Testis (tissue), 3 donors: ENCODE measurements around the gene CLASRP. TPM values are rescaled to one million over a fixed set of nuclear protein-coding genes. Genes with fewer than 3 reads are reported as not detected.

Experiments used
- DNase-seq: peaks from one replicate; pipeline ENCODE4 v3.0.0-alpha.2; 2019
- H3K27ac ChIP-seq, 2 donors: fragments of 200-600 bp; sonication (generic); one replicate each; pipeline ENCODE4 v1.5.1; 2019
- H3K27me3 ChIP-seq: fragments of 200-600 bp; sonication (generic); one replicate; pipeline ENCODE4 v1.5.1; 2019
- H3K36me3 ChIP-seq: fragments of 200-600 bp; sonication (generic); one replicate; pipeline ENCODE4 v1.5.1; 2017; ENCODE audit warnings: low read depth; ENCODE audit errors: missing control alignments
- H3K4me1 ChIP-seq: fragments of 200-600 bp; sonication (generic); one replicate; pipeline ENCODE4 v1.5.1; 2019
- H3K4me3 ChIP-seq, 2 donors: fragments of 200-600 bp; sonication (generic); one replicate each; pipeline ENCODE4 v1.5.1; 2017 to 2019
- H3K9me3 ChIP-seq: fragments of 200-600 bp; sonication (generic); one replicate; pipeline ENCODE4 v1.5.1; 2017
- POLR2A ChIP-seq: fragments of 450-650 bp; IDR thresholded peaks from one replicate; pipeline ENCODE4 v1.6.1; 2017; ENCODE audit warnings: antibody characterized with exemption, mild to moderate bottlenecking, moderate library complexity
- WGBS, 2 donors: methylation state at CpG; one replicate each; pipeline ENCODE4 v1.1.5; 2018; 5-methylcytosine and 5-hydroxymethylcytosine counted together
- intact Hi-C: fragments of 100-400 bp; cut with DNase I; formaldehyde crosslinking; loops from one replicate; pipeline ENCODE4 v1.15.1; 2023; ENCODE audit warnings: low total_unique reads
- polyA plus RNA-seq: library from polyadenylated mRNA; stranded (reverse); fragments of 350-450 nt; fragmentation: Illumina TruSeq; extraction: RNeasy Lipid Tissue Mini Kit (QIAGEN cat#74804); gene quantifications from one replicate; pipeline ENCODE4 v1.2.3, GENCODE V29; 2014; ENCODE audit warnings: low read depth, low replicate concordance; ENCODE audit not compliant: insufficient read depth
- total RNA-seq, 2 donors: library from RNA; depleted of rRNA; stranded (reverse); fragments of >200 nt; gene quantifications; one replicate each; pipeline ENCODE4 v1.2.3, GENCODE V29; 2016
- TF ChIP-seq, protein P1 (sequence below), 3 experiments: fragments of 450-650 bp in 2 of 3; fragments of 200-600 bp in 1 of 3; sonication (generic) in 1 of 3; IDR thresholded peaks; one replicate each; pipeline ENCODE4 v1.5.1; 2016 to 2019; ENCODE audit warnings: antibody characterized with exemption in 3 of 3, mild to moderate bottlenecking in 2 of 3, moderate library complexity in 1 of 3

Gene CLASRP
- total and polyA plus RNA-seq, 3 donors from 2014 or later, result 76.1 to 132 (median 113) TPM

DNA sequence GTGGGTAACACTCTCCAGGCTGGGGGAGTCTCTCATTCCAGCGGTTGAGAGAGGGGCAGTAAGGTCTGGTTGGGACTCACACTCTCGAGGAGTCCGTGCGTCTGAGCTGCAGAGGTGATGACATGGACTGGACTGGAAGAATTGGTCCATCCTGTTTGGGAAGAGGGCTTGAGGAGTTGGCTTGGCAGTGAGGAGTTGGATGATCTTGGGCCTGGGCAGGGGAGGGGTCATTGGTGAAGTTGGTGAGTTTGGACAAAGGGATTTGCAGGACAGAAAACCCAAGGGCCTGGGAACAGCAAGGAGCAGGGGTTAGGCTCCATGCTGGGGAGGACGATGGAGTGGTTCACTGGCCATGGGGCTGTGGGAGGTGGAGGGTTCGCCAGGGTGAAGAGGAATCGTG, 57.9 kb downstream of the CLASRP start:
- no peak overlapping the region for H3K4me3 ChIP-seq
- H3K27me3 ChIP-seq, result no peaks in the 10 kb centered on the region
- DNase-seq, result no peak
- intact Hi-C loops, result no loop called here
- H3K36me3 ChIP-seq, result no peaks in the 10 kb centered on the region
- no peaks in the 10 kb centered on the region for H3K9me3 ChIP-seq
- no peak overlapping the region for H3K27ac ChIP-seq
- 85 to 86% methylated on average over 7 of the region's 7 CpGs for WGBS, 2 donors
- H3K4me1 ChIP-seq, result peaks cover 74% of the 10 kb centered on the region
- TF ChIP-seq, protein P1, sequence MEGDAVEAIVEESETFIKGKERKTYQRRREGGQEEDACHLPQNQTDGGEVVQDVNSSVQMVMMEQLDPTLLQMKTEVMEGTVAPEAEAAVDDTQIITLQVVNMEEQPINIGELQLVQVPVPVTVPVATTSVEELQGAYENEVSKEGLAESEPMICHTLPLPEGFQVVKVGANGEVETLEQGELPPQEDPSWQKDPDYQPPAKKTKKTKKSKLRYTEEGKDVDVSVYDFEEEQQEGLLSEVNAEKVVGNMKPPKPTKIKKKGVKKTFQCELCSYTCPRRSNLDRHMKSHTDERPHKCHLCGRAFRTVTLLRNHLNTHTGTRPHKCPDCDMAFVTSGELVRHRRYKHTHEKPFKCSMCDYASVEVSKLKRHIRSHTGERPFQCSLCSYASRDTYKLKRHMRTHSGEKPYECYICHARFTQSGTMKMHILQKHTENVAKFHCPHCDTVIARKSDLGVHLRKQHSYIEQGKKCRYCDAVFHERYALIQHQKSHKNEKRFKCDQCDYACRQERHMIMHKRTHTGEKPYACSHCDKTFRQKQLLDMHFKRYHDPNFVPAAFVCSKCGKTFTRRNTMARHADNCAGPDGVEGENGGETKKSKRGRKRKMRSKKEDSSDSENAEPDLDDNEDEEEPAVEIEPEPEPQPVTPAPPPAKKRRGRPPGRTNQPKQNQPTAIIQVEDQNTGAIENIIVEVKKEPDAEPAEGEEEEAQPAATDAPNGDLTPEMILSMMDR (IDR thresholded peaks at IDR 0.05), result no peak
- TF ChIP-seq POLR2A, result no peak

DNA sequence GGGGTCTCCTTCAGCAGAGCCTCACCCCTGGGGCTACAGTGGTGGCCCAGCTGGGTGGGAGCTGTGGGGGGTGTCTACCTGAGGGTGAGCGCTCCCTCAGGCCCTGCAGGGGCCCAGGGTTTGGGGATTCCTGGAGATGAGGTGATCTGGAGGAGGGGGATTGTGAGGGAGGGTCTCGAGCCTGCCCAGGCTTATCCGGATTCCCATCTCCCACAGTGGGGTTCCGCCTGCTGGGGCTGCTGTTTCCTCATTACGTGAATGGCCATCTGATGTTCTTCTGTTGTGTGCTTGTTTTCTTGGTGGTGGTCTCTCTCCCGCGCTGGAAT, 58.6 kb downstream of the CLASRP start:
- TF ChIP-seq, protein P1 (IDR thresholded peaks at IDR 0.05), result no peak
- no peak for TF ChIP-seq POLR2A
- H3K27ac ChIP-seq, result no peak overlapping the region
- no peaks in the 10 kb centered on the region for H3K27me3 ChIP-seq
- no peak overlapping the region for H3K4me3 ChIP-seq
- DNase-seq, result no peak
- H3K9me3 ChIP-seq, result no peaks in the 10 kb centered on the region
- peaks cover 81% of the 10 kb centered on the region for H3K4me1 ChIP-seq
- WGBS, 2 donors, result 83 to 90% methylated on average over 3 to 7 of the region's 7 CpGs
- intact Hi-C loops, result no loop called here
- H3K36me3 ChIP-seq, result no peaks in the 10 kb centered on the region

DNA sequence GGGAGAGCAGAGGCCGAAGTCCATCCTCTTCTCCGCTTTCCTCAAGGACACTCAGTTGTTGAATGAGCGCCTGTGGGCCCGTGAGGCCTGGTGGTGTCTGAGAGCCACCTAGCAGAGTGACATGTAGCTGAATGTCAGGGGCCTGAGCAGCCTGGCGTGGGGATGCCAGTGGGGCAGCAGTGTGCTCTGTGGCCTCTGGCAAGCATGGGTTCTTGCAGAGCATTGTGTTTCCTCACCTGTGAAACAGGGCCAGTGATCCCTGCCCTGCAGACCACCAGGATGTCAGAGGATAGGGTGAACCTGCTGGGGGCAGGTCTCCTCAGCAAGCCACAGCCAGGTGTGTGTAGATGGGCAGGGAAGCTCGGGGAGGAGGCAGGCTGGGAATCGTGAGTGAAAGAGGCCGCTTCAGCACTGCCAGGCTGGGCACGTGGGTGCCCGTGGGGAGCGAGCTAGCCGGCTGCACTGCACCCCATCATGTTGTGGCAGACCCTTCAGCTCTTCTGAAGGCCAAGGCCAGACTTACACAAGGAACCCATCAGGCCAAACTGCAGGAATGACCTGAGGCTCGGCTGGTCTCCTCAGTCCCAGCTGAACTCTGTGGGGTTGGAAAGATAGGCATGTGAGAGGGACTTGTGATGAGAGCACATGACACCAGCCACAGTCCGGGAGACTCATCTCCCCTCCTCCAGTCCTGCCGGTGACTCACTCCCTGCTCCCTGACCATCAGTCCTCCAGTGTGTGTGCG, 59.1 kb downstream of the CLASRP start:
- Histone ChIP-seq H3K4me1 (peaks cover 84% of the 10 kb centered on the region), H3K27ac (peak overlapping the region in 1 of 2 donors; percentile 56), H3K36me3 (no peaks in the 10 kb centered on the region), H3K9me3 (no peaks in the 10 kb centered on the region), H3K27me3 (no peaks in the 10 kb centered on the region), H3K4me3 (no peak overlapping the region)
- intact Hi-C loops, result no loop called here
- TF ChIP-seq, protein P1 (IDR thresholded peaks at IDR 0.05), result no peak
- TF ChIP-seq POLR2A, result no peak
- peak; percentile 82 for DNase-seq
- 62 to 66% methylated on average over 6 to 16 of the region's 16 CpGs for WGBS, 2 donors

DNA sequence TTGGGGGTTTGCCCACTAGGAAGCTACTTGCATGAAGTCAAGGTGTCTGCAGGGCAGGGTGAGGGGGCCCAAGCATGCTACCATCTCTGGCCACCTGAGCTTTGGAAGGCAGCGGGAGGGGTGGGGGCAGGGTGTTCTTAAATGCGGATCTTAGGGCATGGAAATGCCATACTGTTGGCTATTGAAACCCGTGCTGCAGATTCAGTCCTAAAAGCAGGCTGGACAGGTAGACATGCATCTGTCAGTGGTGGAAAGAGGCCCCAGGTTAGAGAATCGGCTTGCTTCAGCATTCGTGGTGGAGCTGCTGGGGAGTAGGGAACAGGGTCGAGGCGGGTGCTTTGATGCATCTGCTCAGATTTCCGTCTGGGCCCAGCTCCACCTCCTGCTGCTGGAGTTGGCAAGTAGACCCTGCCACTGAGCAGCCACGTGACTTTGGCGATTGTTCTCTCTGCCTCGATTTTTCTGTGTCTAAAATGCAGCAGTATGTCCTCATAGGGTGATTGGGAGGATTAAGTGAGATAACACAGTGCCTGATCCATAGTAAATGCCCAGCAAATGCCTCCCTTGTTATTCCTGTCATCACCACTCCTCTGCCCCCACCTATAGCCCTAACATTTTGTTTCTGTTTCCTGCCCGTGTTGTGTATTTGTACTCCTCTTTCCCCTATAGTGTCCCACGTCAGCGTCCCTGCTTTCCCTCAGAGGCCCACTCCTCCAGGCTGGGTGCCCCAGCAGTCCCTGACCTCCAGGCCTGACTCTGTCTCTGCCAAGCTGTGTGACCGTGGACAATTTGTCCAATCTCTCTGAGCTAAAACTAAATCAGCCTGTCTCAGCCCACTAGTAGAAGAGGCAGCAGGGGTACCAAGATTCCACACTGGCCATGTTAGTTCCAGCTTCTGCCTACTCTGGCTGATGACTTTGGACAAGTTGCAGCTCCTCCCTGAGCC, 59.9 kb downstream of the CLASRP start:
- DNase-seq, result peak; percentile 72

More for the DNA sequence above, 59.9 kb downstream of the CLASRP start:
- Histone ChIP-seq H3K9me3 (no peaks in the 10 kb centered on the region), H3K36me3 (no peaks in the 10 kb centered on the region), H3K4me1 (peaks cover 88% of the 10 kb centered on the region), H3K27me3 (no peaks in the 10 kb centered on the region), H3K27ac (peak overlapping the region in 1 of 2 donors; percentile 53), H3K4me3 (no peak overlapping the region)
- 38 to 46% methylated on average over 14 to 15 of the region's 15 CpGs for WGBS, 2 donors
- TF ChIP-seq POLR2A, result no peak
- TF ChIP-seq, protein P1 (IDR thresholded peaks at IDR 0.05), result no peak
- intact Hi-C loops, result no loop called here
